Measurements from ENCODE around the gene EXOC6B. TPM values are rescaled to one million over a fixed set of nuclear protein-coding genes. Genes with fewer than 3 reads are reported as not detected.
A peak's percentile ranks its signal among the peaks of the same experiment; 100 is the strongest.

Gene EXOC6B
- total RNA-seq, 1 experiment from 2014 or later, result 40.1 TPM

GRCh38 chr2:72139471-72139873 lies 686.4 kb downstream of the EXOC6B start:
- Histone ChIP-seq H4K5ac (ENCODE audit: insufficient read length, low read depth, low read length) (no peak overlapping the region), H2BK120ac (ENCODE audit: low read depth, low read length, poor library complexity, severe bottlenecking) (no peak overlapping the region), H3K79me2 (ENCODE audit: insufficient read depth, low read length) (no peaks in the 10 kb centered on the region), H4K8ac (replicated peaks; ENCODE audit: insufficient read length, low read depth, low read length) (no peak overlapping the region), H4K20me1 (ENCODE audit: control insufficient read depth, insufficient read depth, insufficient read length) (no peaks in the 10 kb centered on the region), H3T11ph (ENCODE audit: low read length) (no peak overlapping the region), H3K4me2 (ENCODE audit: insufficient read depth, insufficient read length, low read length) (no peak overlapping the region), H3K18ac (ENCODE audit: insufficient read length, low read depth, low read length) (no peak overlapping the region), H3K23ac (ENCODE audit: insufficient read length, low read depth, low read length) (no peak overlapping the region), H3K23me2 (ENCODE audit: insufficient read length, low read depth, low read length, poor library complexity, severe bottlenecking) (peaks cover 8% of the 10 kb centered on the region), H4K91ac (ENCODE audit: insufficient read length, low read depth, low read length) (no peak overlapping the region), H3K4ac (ENCODE audit: low read depth, low read length) (no peak overlapping the region), H2AFZ (ENCODE audit: low read length) (no peak overlapping the region), H3K14ac (ENCODE audit: insufficient read depth, low read length) (no peak overlapping the region), H2BK12ac (ENCODE audit: insufficient read length, low read depth, low read length) (no peak overlapping the region), H2BK5ac (ENCODE audit: insufficient read length, low read length) (no peak overlapping the region), H3K79me1 (ENCODE audit: insufficient read depth, low read depth, low read length, poor library complexity, severe bottlenecking) (no peaks in the 10 kb centered on the region), H3K9me3 (ENCODE audit: control insufficient read depth, low read depth, low read length) (no peaks in the 10 kb centered on the region), H3K9ac (ENCODE audit: extremely low read depth, insufficient read length, low read length) (no peak overlapping the region), H2BK20ac (ENCODE audit: low read depth, low read length, poor library complexity, severe bottlenecking) (no peak overlapping the region), H2BK15ac (ENCODE audit: low read depth, low read length) (no peak overlapping the region), H3K27ac (ENCODE audit: insufficient read length, low read depth, low read length) (no peak overlapping the region), H2AK5ac (ENCODE audit: insufficient read length, low read length) (no peak overlapping the region), H3K56ac (ENCODE audit: insufficient read length, low read depth, low read length) (no peak overlapping the region), H3K4me1 (ENCODE audit: insufficient read depth, low read length) (no peaks in the 10 kb centered on the region), H3K27me3 (ENCODE audit: insufficient read depth, low read length) (peaks cover 40% of the 10 kb centered on the region; the same call in 1 of the 2 replicates)
- Mint-ChIP-seq H3K36me3 (ENCODE audit: insufficient read depth in 1 of 3, low read depth in 3 of 3) (no peaks in the 10 kb centered on the region), H3K4me3 (no peak overlapping the region), H3K27ac (peak overlapping the region in 1 of 3 experiments; percentile 62; a peak in 1 of 7 replicates), H3K27me3 (ENCODE audit: low read depth) (peaks cover 67% of the 10 kb centered on the region), H3K9me3 (peaks cover 0 to 6% of the 10 kb centered on the region in 2 experiments; a peak in 2 of 5 replicates), H3K4me1 (peaks cover 12 to 31% of the 10 kb centered on the region in 2 experiments)
- DNase-seq, result no peak
- TF ChIP-seq, protein P1, sequence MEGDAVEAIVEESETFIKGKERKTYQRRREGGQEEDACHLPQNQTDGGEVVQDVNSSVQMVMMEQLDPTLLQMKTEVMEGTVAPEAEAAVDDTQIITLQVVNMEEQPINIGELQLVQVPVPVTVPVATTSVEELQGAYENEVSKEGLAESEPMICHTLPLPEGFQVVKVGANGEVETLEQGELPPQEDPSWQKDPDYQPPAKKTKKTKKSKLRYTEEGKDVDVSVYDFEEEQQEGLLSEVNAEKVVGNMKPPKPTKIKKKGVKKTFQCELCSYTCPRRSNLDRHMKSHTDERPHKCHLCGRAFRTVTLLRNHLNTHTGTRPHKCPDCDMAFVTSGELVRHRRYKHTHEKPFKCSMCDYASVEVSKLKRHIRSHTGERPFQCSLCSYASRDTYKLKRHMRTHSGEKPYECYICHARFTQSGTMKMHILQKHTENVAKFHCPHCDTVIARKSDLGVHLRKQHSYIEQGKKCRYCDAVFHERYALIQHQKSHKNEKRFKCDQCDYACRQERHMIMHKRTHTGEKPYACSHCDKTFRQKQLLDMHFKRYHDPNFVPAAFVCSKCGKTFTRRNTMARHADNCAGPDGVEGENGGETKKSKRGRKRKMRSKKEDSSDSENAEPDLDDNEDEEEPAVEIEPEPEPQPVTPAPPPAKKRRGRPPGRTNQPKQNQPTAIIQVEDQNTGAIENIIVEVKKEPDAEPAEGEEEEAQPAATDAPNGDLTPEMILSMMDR (conservative IDR thresholded peaks at IDR 0.05), result no peak
- WGBS (ENCODE audit: extremely low coverage, insufficient read length, low lambda C conversion rate), result no CpG with 5 or more reads among the region's 8 CpGs
